Daoy (cell line): ENCODE results near the gene SLC43A1. TPM values are rescaled to one million over a fixed set of nuclear protein-coding genes. Genes with fewer than 3 reads are reported as not detected.

Experiments used
- DNase-seq: peaks from one replicate; pipeline ENCODE4 v3.0.0-alpha.2; 2015; ENCODE audit warnings: low read depth
- total RNA-seq: library from RNA; depleted of rRNA; stranded (reverse); fragments of >200 nt; shearing (Covaris generic); gene quantifications from 2 replicates; pipeline ENCODE4 v1.2.3, GENCODE V29; 2014

Gene SLC43A1
- total RNA-seq, 1 experiment from 2014 or later = 5.6 TPM

GRCh38 chr11:57527056-57527631 lies 11.6 kb upstream of the SLC43A1 start:
- DNase-seq = peak; percentile 57

DNA sequence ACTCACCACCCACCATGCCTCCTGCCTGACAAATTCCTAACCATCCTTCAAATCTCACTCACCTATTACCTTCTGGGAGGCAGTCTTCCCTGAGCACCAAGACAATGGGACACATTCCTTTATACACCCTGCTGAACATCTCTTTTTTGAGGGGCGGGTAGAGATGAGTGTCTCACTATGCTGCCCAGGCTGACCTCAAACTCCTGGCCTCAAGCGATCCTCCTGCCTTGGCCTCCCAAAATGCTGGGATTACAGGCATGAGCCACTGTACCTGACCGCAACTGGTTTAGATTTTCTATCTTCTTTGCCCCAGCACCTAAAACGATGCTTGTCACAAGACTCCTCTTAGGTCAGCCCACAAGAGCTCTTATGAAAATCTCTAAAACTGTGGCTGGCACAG lies 7.9 kb upstream of the SLC43A1 start:
- no peak for DNase-seq

DNA sequence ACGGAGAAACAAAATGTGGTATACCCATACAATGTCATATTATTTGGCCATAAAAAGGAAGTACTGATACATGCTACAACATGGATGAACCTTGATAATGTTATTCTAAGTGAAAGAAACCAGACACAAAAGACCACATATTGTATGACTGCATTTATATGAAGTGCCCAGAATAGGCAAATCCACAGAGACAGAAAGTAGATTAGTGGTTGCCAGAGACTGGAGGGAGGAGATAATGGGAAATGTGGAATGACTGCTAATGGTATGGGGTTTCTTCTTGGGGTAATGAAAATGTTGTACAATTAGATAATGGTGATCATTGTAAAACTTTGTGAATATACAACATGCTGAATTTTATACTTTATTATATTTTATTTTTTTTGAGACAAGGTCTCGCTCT lies 5.6 kb upstream of the SLC43A1 start:
- no peak for DNase-seq

DNA sequence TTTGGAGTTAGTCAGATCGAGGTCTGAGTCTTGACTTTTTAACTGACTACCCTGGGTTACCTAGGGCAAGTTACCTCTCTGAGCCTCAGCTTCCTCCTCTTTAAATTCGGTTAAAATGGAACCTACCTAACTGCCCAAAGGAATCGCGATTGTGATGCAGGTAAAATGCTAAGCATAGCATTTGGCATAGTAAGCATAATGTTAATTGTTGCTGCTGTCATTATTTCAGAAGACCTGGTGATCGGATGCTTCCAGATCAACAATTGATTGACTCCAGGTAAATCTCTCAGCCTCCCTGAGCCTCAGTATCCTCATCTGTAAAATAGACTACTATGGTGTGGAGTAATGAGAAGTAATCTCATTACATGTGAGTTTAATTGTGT lies 550 bp upstream of the SLC43A1 start:
- DNase-seq = no peak

- peak; percentile 52 for DNase-seq
These were observed 767 bp downstream of the SLC43A1 start for GRCh38 chr11:57514538-57515331.

- DNase-seq = no peak
These were observed 1.5 kb downstream of the SLC43A1 start for GRCh38 chr11:57513911-57514537.

DNA sequence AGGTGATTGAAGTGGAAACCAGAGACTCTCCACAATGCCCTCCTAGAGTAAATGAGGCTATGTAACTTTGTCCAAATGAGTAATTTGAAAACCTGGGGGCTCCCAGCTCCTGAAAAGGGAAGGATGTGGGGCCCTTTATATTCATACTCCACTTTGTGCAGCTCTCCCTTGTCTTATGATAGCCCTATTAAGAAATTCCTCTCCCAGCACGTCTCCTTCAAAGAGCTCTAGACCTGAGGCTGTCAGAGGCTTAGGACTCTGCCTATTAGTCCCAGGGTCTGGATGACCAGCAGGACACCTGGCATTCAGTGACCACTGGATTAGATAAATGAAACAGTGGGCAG lies 2.1 kb downstream of the SLC43A1 start:
- no peak for DNase-seq

DNA sequence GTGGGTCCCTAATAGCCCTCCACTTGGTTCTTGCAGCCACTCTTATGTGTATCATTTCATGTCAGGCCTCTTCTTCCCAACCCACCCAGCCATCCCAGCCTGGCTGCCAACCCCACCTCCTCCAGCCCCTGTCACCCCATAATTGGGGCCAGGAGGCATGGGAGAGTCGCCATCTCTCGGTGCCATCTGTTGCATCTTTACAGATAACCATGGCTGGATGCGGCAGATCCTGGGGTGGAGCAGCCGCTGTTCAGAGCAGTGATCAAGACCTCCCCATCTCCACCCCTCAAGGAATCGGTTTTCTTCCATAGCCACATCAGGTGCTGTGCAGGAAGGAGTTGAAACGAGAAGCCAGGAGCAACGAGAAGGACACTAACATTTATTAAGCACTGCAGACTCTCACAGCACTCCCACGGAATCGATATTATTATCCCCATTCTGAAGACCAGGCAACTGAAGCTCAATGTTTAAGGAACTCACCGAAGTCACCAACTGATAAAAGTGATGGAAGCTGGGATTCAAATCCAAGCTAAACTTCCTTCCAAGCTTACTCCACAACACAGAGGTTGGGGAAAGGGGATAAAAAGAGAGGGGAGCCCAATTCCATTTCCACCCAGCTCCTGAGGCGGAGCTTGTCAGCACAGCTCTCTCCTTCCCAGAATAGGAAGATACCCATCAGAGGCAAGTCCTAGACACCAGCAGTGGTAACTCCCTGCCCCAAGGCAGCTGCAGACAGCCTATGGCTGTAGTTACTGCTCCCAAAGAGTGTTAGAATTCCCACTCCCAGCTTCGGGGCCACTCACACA lies 2.7 kb downstream of the SLC43A1 start:
- no peak for DNase-seq

DNA sequence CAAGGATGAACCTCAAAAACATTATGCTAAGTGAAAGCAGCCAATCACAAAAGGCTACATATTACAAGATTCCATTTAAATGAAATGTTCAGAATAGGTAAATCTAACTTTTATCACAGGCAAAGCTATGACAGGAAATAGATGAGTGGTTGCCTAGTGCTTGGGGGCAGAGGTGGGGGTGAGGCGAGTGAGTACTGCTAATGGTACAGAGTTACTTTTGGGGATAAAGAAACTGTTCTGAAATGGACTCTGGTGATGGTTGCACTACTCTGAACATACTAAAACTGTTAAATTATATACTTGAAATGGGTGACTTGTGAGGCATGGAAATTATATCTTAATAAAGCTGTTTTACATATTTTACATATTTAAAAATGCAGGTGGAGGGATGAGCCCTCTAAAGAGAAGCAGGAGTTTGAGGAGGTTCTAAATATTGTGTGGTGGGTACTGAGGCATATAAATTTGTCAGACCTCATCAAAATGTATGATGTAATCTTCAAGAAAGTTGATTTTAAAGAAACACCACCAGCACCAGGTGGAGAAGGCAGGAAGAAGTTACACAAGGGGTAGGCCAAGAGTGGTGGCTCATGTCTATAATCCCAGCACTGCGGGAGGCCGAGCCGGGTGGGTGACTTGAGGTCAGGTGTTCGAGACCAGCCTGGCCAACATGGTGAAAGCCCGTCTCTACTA lies 3.6 kb downstream of the SLC43A1 start:
- no peak for DNase-seq

DNA sequence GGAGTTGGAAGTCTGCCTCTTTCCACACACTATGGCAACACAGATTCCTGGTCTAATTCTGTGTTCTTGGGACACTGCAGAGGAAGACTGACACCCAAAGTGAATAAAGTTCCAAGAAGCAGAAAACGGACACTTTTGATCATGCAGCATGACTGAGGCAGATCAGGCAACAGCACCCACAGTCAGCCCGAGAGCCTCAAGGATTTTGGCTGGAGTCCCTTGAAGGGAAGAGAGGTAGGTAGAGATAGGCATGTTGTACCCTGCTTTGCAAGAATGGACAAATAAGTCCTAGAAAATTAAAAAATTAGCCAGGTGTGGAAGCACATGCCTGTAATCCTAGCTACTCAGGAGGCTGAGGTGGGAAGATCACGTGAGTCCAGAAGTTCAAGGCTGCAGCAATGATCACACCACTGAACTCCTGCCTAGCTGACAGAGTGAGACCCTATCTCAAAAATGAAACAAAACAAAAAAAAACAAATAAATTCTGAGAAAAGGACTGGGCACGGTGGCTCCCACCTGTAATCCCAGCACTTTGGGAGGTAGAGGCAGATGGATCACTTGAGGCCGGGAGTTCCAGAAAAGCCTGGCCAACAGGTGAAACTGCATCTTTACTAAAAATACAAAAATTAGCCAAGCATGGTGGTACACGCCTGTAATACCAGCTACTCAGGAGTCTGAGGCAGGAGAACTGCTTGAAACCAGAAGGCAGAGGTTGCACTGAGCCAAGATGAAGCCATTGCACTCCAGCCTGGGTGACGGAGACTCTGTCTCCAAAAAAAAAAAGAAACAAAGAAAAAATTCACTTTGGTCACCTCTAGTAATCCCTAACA lies 6.9 kb downstream of the SLC43A1 start:
- no peak for DNase-seq

GRCh38 chr11:57506522-57506921 lies 9.0 kb downstream of the SLC43A1 start:
- DNase-seq = no peak

DNA sequence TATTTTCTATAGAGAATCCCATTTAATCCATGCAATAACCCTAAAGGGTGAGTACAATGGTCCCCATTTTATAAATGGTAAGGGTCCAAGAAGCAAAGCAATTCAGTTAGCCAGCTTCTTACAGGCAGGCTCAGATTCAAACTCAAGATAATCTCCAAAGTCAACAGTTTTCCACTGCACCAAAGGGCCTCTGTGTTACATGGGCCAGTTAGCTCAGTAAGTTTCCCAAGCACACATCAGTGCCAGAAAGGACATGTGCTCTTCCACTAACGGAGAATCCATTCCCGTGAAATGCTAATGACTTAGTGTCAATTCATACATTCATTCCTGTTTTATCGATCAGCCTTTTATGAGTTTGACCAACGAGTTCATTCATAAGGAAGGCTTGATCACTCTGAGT lies 11.0 kb downstream of the SLC43A1 start:
- DNase-seq = no peak

GRCh38 chr11:57502870-57503269 lies 12.6 kb downstream of the SLC43A1 start:
- no peak for DNase-seq

GRCh38 chr11:57502376-57502775 lies 13.1 kb downstream of the SLC43A1 start:
- no peak for DNase-seq

GRCh38 chr11:57501953-57502352 lies 13.5 kb downstream of the SLC43A1 start:
- no peak for DNase-seq

- DNase-seq = no peak
These were observed 14.6 kb downstream of the SLC43A1 start for GRCh38 chr11:57500926-57501325.

DNA sequence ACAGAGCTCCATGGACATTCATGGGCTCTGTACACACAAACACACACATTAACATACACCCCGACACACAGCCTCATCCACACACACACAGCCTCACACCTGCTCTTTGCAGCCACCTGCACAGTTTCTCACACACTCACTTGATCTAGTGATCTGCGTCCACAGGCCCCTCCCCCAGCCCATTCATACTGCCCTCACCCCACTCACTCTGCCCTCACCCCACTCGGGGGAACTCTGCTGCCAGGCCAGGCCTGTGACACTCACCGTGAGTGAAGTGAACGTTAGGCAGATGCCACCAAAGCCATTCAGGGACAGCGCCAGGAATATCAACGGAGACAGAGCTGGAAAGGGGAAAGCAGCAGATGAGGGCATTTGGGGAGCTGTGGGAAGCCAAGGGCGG lies 15.0 kb downstream of the SLC43A1 start:
- DNase-seq = no peak

DNA sequence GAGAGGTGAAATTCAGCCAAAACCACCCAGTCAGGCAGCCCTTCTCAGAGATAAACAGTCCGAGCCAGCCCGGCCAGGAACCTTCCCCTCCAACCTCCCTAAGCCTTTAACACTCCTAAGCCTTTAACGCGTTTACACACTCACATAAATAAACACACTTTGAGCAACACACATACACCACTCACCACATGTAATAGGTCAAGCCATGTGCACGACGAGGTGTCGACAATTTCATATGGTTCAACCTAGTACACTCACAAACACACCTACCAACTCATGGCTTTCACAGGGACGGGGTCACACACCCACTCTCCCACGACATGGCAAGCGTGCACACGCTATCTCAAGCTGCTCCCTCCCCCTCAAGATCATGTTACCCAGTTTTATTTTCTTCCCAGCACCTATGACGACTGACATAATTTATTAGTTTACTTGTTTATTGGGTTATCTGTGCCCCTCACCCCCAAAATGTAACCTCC lies 15.5 kb downstream of the SLC43A1 start:
- no peak for DNase-seq

- DNase-seq = peak; percentile 96
These were observed 16.0 kb downstream of the SLC43A1 start for GRCh38 chr11:57499413-57499982.

- DNase-seq = no peak
These were observed 17.0 kb downstream of the SLC43A1 start for GRCh38 chr11:57498540-57498939.
